HG03175 (cell line): ENCODE measurements around the gene RTN4RL2.

Experiments
- ATAC-seq: cut with Tn5 transposase; IDR thresholded peaks from one replicate; pipeline ENCODE4 v1.9.1; 2021; ENCODE audit warnings: mild to moderate bottlenecking, moderate library complexity; ENCODE audit not compliant: unreplicated experiment

RTN4RL2 gene

DNA sequence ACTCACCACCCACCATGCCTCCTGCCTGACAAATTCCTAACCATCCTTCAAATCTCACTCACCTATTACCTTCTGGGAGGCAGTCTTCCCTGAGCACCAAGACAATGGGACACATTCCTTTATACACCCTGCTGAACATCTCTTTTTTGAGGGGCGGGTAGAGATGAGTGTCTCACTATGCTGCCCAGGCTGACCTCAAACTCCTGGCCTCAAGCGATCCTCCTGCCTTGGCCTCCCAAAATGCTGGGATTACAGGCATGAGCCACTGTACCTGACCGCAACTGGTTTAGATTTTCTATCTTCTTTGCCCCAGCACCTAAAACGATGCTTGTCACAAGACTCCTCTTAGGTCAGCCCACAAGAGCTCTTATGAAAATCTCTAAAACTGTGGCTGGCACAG lies 63.1 kb downstream of the RTN4RL2 start:
- no peak for ATAC-seq
